GM23338 (cell line): ENCODE results near the gene MLLT6. TPM values are rescaled to one million over a fixed set of nuclear protein-coding genes. Genes with fewer than 3 reads are reported as not detected.

Experiments used
- ATAC-seq: fragments of 200-7000 bp; cut with Tn5 transposase; 3 replicates; pipeline ENCODE4 v1.9.1; 2020
- DNase-seq: peaks from one replicate; pipeline ENCODE4 v3.0.0-alpha.2; 2015; ENCODE audit warnings: low spot score
- H2AFZ ChIP-seq: fragments of 200-600 bp; sonication (generic); 2 replicates; pipeline ENCODE4 v1.8.0; 2016; ENCODE audit warnings: antibody characterized with exemption, mild to moderate bottlenecking, moderate library complexity
- H3F3A ChIP-seq: fragments of 200-600 bp; sonication (generic); replicated peaks from 2 replicates; pipeline ENCODE4 v1.8.0; 2017; ENCODE audit warnings: antibody characterized with exemption, mixed run types, low read depth
- H3K27ac ChIP-seq: fragments of 200-600 bp; sonication (generic); 2 replicates; pipeline ENCODE4 v1.6.1; 2016; ENCODE audit warnings: low read depth
- H3K27me3 ChIP-seq: fragments of 200-600 bp; sonication (generic); 2 replicates; pipeline ENCODE4 v1.8.0; 2016; ENCODE audit warnings: mild to moderate bottlenecking, mixed run types, moderate library complexity; ENCODE audit not compliant: insufficient read depth
- H3K36me3 ChIP-seq: fragments of 200-600 bp; sonication (generic); 2 replicates; pipeline ENCODE4 v1.8.0; 2016; ENCODE audit warnings: mild to moderate bottlenecking; ENCODE audit not compliant: insufficient read depth
- H3K4me1 ChIP-seq: fragments of 200-600 bp; sonication (generic); 2 replicates; pipeline ENCODE4 v1.8.0; 2016; ENCODE audit warnings: mild to moderate bottlenecking, moderate library complexity; ENCODE audit not compliant: insufficient read depth
- H3K4me2 ChIP-seq: fragments of 200-600 bp; sonication (generic); 2 replicates; pipeline ENCODE4 v1.7.1; 2017; ENCODE audit warnings: mixed run types
- H3K4me3 ChIP-seq: fragments of 200-600 bp; sonication (generic); 2 replicates; pipeline ENCODE4 v1.6.1; 2016; ENCODE audit warnings: mixed run types
- H3K79me2 ChIP-seq: fragments of 200-600 bp; sonication (generic); replicated peaks from 2 replicates; pipeline ENCODE4 v1.8.0; 2017; ENCODE audit warnings: mild to moderate bottlenecking; ENCODE audit not compliant: insufficient read depth
- H3K9me2 ChIP-seq: fragments of 200-600 bp; sonication (generic); 2 replicates; pipeline ENCODE4 v1.8.0; 2017; ENCODE audit not compliant: insufficient read depth
- H4K20me1 ChIP-seq: fragments of 200-600 bp; sonication (generic); replicated peaks from 2 replicates; pipeline ENCODE4 v1.8.0; 2017; ENCODE audit warnings: mild to moderate bottlenecking; ENCODE audit not compliant: insufficient read depth
- H3K27ac Mint-ChIP-seq: 2 replicates; pipeline ENCODE4 v1.8.0; 2020; ENCODE audit warnings: inconsistent platforms, mild to moderate bottlenecking, moderate library complexity, mixed read lengths
- H3K27me3 Mint-ChIP-seq: 3 replicates; pipeline ENCODE4 v1.8.0; 2022; ENCODE audit warnings: low read depth, mild to moderate bottlenecking, moderate library complexity, mixed read lengths, inconsistent platforms; ENCODE audit not compliant: insufficient read depth, poor library complexity
- H3K36me3 Mint-ChIP-seq: 3 replicates; pipeline ENCODE4 v1.8.0; 2021; ENCODE audit warnings: low read depth, mild to moderate bottlenecking, inconsistent platforms, moderate library complexity, mixed read lengths
- H3K4me1 Mint-ChIP-seq: 3 replicates; pipeline ENCODE4 v1.8.0; 2020; ENCODE audit warnings: mild to moderate bottlenecking, inconsistent platforms, mixed read lengths
- H3K4me3 Mint-ChIP-seq: 3 replicates; pipeline ENCODE4 v1.8.0; 2021; ENCODE audit warnings: moderate library complexity, mild to moderate bottlenecking, inconsistent platforms, mixed read lengths
- H3K9me3 Mint-ChIP-seq: 3 replicates; pipeline ENCODE4 v1.8.0; 2020; ENCODE audit warnings: moderate library complexity, mild to moderate bottlenecking, inconsistent platforms, mixed read lengths
- CTCF ChIP-seq, 2 experiments: fragments of 200-600 bp in 1 of 2; sonication (generic) in 1 of 2; conservative IDR thresholded peaks; 2 replicates each; pipeline versions ENCODE4 v1.5.1 to v1.6.1; 2016 to 2017; ENCODE audit warnings: antibody characterized with exemption in 2 of 2, low read depth in 2 of 2, mild to moderate bottlenecking in 2 of 2, moderate library complexity in 1 of 2
- EZH2 ChIP-seq: fragments of 200-600 bp; sonication (generic); IDR thresholded peaks from one replicate; pipeline ENCODE4 v1.8.0; 2017; ENCODE audit warnings: antibody characterized with exemption, mild to moderate bottlenecking, low read depth; ENCODE audit not compliant: unreplicated experiment
- EZH2phosphoT487 ChIP-seq: fragments of 200-600 bp; sonication (generic); IDR thresholded peaks from one replicate; pipeline ENCODE4 v1.8.1; 2018; ENCODE audit warnings: antibody characterized with exemption; ENCODE audit not compliant: unreplicated experiment
- JUNB ChIP-seq: IDR thresholded peaks from one replicate; pipeline ENCODE4 v1.6.1; 2016; ENCODE audit warnings: antibody characterized with exemption; ENCODE audit not compliant: unreplicated experiment
- POLR2AphosphoS5 ChIP-seq: IDR thresholded peaks from 2 replicates; pipeline ENCODE4 v1.6.1; 2016; ENCODE audit warnings: antibody characterized with exemption, low read depth
- REST ChIP-seq: IDR thresholded peaks from one replicate; pipeline ENCODE4 v1.6.1; 2018; ENCODE audit warnings: antibody characterized with exemption; ENCODE audit not compliant: unreplicated experiment
- STAT1 ChIP-seq: IDR thresholded peaks from one replicate; pipeline ENCODE4 v1.6.1; 2016; ENCODE audit warnings: antibody characterized with exemption; ENCODE audit not compliant: unreplicated experiment
- ZNF331 ChIP-seq: fragments of 250-450 bp; sonication (Bioruptor Pico); IDR thresholded peaks from 2 replicates; pipeline ENCODE4 v1.5.0; 2020; ENCODE audit warnings: low read depth, mild to moderate bottlenecking, moderate library complexity
- polyA plus RNA-seq: library from polyadenylated mRNA; unstranded; fragments of >200 nt; fragmentation: Nextera tagmentation; extraction: Ambion mirVana; gene quantifications from 2 replicates; pipeline ENCODE4 v1.2.1, GENCODE V29; 2016
- total RNA-seq: library from RNA; depleted of rRNA; stranded (reverse); fragments of >200 nt; shearing (Covaris generic); gene quantifications from 2 replicates; pipeline ENCODE4 v1.2.3, GENCODE V29; 2014

MLLT6 gene
- total and polyA plus RNA-seq, 2 experiments from 2014 or later: 2.6 to 2.8 TPM

GRCh38 chr17:38674014-38674748 lies 30.9 kb upstream of the MLLT6 start:
- peaks cover 24% of the 10 kb centered on the region for H3K4me1 ChIP-seq
- H3K4me3 ChIP-seq: peak overlapping the region; percentile 57
- H3K27ac ChIP-seq: no peak overlapping the region
- peak overlapping the region; percentile 59; the same call in 1 of the 2 replicates for H2AFZ ChIP-seq
- Mint-ChIP-seq H3K27me3 (peaks cover 84% of the 10 kb centered on the region), H3K36me3 (no peaks in the 10 kb centered on the region), H3K4me3 (peak overlapping the region; percentile 63; the same call in 1 of the 3 replicates), H3K27ac (no peak overlapping the region), H3K9me3 (peaks cover 2% of the 10 kb centered on the region; the same call in 1 of the 3 replicates), H3K4me1 (peaks cover 43% of the 10 kb centered on the region)
- H3K79me2 ChIP-seq: no peaks in the 10 kb centered on the region
- H3K36me3 ChIP-seq: no peaks in the 10 kb centered on the region
- no peaks in the 10 kb centered on the region for H4K20me1 ChIP-seq
- no peaks in the 10 kb centered on the region for H3K9me2 ChIP-seq
- peaks cover 92% of the 10 kb centered on the region for H3K27me3 ChIP-seq
- H3F3A ChIP-seq: peaks cover 14% of the 10 kb centered on the region; the same call in 1 of the 2 replicates
- ATAC-seq: peak; percentile 4
- TF ChIP-seq EZH2: peak; percentile 72
- TF ChIP-seq EZH2phosphoT487: no peak
- TF ChIP-seq JUNB: no peak
- DNase-seq: peak; percentile 53
- peak overlapping the region; percentile 79 for H3K4me2 ChIP-seq

- H3K79me2 ChIP-seq: no peaks in the 10 kb centered on the region
- Mint-ChIP-seq H3K27me3 (peaks cover 76% of the 10 kb centered on the region), H3K27ac (no peak within 1 kb of the TSS)
- TF ChIP-seq POLR2AphosphoS5 (peak; percentile 38; the same call in 1 of the 2 replicates), JUNB (no peak), EZH2phosphoT487 (no peak), CTCF (conservative IDR thresholded peaks at IDR 0.05; ENCODE audit: low read depth in 2 of 2) (no peak), REST (no peak), STAT1 (no peak), ZNF331 (CRISPR knock-in tag) (no peak)
Observed at GRCh38 chr17:38674749-38675615, 30.1 kb upstream of the MLLT6 start, which contains the start of gene EPOP. Gene EPOP (minus strand): TSS chr17:38674957. CDS start chr17:38674495, 462 bp downstream.

More at GRCh38 chr17:38674749-38675615, 30.1 kb upstream of the MLLT6 start, which contains the start of gene EPOP:
- H3K9me3 Mint-ChIP-seq: peaks cover 2% of the 10 kb centered on the region; the same call in 1 of the 3 replicates
- no peaks in the 10 kb centered on the region for H3K36me3 Mint-ChIP-seq
- H3K27me3 ChIP-seq: peaks cover 84% of the 10 kb centered on the region
- H3K4me3 Mint-ChIP-seq: peak within 1 kb of the TSS; percentile 63
- peak; percentile 57 for ATAC-seq
- peak within 1 kb of the TSS; percentile 59; the same call in 1 of the 2 replicates for H2AFZ ChIP-seq
- H3K9me2 ChIP-seq: no peaks in the 10 kb centered on the region
- H3K36me3 ChIP-seq: no peaks in the 10 kb centered on the region
- peak; percentile 87 for DNase-seq
- peak within 1 kb of the TSS; percentile 57 for H3K4me3 ChIP-seq
- no peak within 1 kb of the TSS for H3K27ac ChIP-seq
- H3F3A ChIP-seq: peaks cover 14% of the 10 kb centered on the region; the same call in 1 of the 2 replicates
- no peaks in the 10 kb centered on the region for H4K20me1 ChIP-seq
- H3K4me1 Mint-ChIP-seq: peaks cover 36% of the 10 kb centered on the region
- H3K4me1 ChIP-seq: peaks cover 21% of the 10 kb centered on the region
- peak within 1 kb of the TSS; percentile 79 for H3K4me2 ChIP-seq
